ENCODE results near the gene ITPKB.
A peak's percentile ranks its signal among the peaks of the same experiment; 100 is the strongest.

GRCh38 chr1:226649780-226650179 lies 89.3 kb downstream of the ITPKB start:
- peak; percentile 58 for TF ChIP-seq CTCF (conservative IDR thresholded peaks at IDR 0.05; ENCODE audit: low read depth, low read length)
- TF ChIP-seq EZH2 (IDR thresholded peaks at IDR 0.05; ENCODE audit: low read length, unreplicated experiment), result no peak

Measured in PC-3 (cell line).